ENCODE results near the gene ZC2HC1C. TPM values are rescaled to one million over a fixed set of nuclear protein-coding genes. Genes with fewer than 3 reads are reported as not detected.

ZC2HC1C gene
- total RNA-seq, 1 experiment from 2014 or later: 1.4 TPM

DNA sequence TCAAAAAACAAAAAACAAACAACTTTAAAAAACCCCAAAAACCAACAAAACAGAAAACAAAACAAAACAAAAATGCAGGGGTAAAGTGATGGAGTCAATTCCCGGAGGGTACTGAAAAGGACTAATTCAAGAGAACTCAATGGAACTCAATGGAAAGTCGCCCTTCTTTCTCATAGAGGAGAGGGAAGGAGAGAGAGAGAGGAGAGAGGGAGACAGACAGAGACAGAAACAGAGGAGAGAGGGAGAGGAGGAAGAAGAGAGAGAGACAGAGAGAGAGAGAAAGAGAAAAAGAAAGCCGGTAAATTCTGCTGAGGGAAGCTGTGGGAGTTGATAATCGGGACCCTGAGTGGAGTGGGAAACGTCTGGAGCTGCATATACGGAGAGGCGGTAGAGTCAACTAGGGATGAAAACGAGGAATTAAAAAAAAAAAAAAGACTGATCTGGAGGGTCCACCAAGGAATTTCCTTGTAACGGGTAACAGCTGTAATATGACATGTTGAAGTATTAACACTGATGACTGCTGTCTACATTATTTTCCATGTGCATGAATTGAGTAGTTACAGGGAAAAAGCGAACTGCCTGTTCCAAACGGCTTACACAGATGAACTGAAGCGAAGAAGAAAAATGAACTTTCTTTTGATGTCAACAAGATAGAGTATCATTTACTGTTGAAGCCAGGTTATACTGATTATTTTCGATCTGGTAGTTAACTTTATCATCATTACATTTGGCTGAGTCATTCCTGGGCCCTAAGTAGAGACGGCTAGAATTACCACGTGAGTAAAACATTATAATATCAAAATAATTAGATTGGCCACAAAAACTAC, 934 bp upstream of the ZC2HC1C start:
- Histone ChIP-seq H3K79me1 (ENCODE audit: insufficient read depth, low read depth, low read length, poor library complexity, severe bottlenecking) (no peaks in the 10 kb centered on the region), H4K5ac (ENCODE audit: insufficient read length, low read depth, low read length) (no peak overlapping the region), H3K4me1 (ENCODE audit: insufficient read depth, low read length) (peaks cover 2% of the 10 kb centered on the region; the same call in 1 of the 2 replicates), H3K27ac (ENCODE audit: insufficient read length, low read depth, low read length) (peak overlapping the region; percentile 26), H3K23me2 (ENCODE audit: insufficient read length, low read depth, low read length, poor library complexity, severe bottlenecking) (peaks cover 11% of the 10 kb centered on the region), H3K4ac (ENCODE audit: low read depth, low read length) (no peak overlapping the region), H3K4me2 (ENCODE audit: insufficient read depth, insufficient read length, low read length) (peak overlapping the region; percentile 96), H2BK15ac (ENCODE audit: low read depth, low read length) (no peak overlapping the region), H3K9me3 (ENCODE audit: control insufficient read depth, low read depth, low read length) (no peaks in the 10 kb centered on the region), H4K91ac (ENCODE audit: insufficient read length, low read depth, low read length) (no peak overlapping the region), H3K9ac (ENCODE audit: extremely low read depth, insufficient read length, low read length) (peak overlapping the region; percentile 92), H3K27me3 (ENCODE audit: insufficient read depth, low read length) (no peaks in the 10 kb centered on the region), H4K20me1 (ENCODE audit: control insufficient read depth, insufficient read depth, insufficient read length) (no peaks in the 10 kb centered on the region), H2BK120ac (ENCODE audit: low read depth, low read length, poor library complexity, severe bottlenecking) (peak overlapping the region; percentile 84), H2BK5ac (ENCODE audit: insufficient read length, low read length) (no peak overlapping the region), H3K79me2 (ENCODE audit: insufficient read depth, low read length) (no peaks in the 10 kb centered on the region; the same call in 1 of the 2 replicates), H3K56ac (ENCODE audit: insufficient read length, low read depth, low read length) (no peak overlapping the region), H2BK12ac (ENCODE audit: insufficient read length, low read depth, low read length) (no peak overlapping the region), H2AK5ac (ENCODE audit: insufficient read length, low read length) (no peak overlapping the region), H2AFZ (ENCODE audit: low read length) (no peak overlapping the region), H3T11ph (ENCODE audit: low read length) (no peak overlapping the region), H4K8ac (replicated peaks; ENCODE audit: insufficient read length, low read depth, low read length) (no peak overlapping the region), H3K18ac (ENCODE audit: insufficient read length, low read depth, low read length) (peak overlapping the region; percentile 27), H3K14ac (ENCODE audit: insufficient read depth, low read length) (peak overlapping the region; percentile 85; the same call in 1 of the 2 replicates), H3K23ac (ENCODE audit: insufficient read length, low read depth, low read length) (no peak overlapping the region), H2BK20ac (ENCODE audit: low read depth, low read length, poor library complexity, severe bottlenecking) (no peak overlapping the region)
- Mint-ChIP-seq H3K36me3 (ENCODE audit: insufficient read depth in 1 of 3, low read depth in 3 of 3) (no peaks in the 10 kb centered on the region), H3K4me1 (peaks cover 12 to 14% of the 10 kb centered on the region in 2 experiments), H3K4me3 (no peak overlapping the region), H3K9me3 (no peaks in the 10 kb centered on the region), H3K27ac (no peak overlapping the region), H3K27me3 (ENCODE audit: low read depth) (no peaks in the 10 kb centered on the region; the same call in 1 of the 2 replicates)
- WGBS (ENCODE audit: extremely low coverage, insufficient read length, low lambda C conversion rate): no CpG with 5 or more reads among the region's 15 CpGs
- DNase-seq: no peak
- TF ChIP-seq, protein P1, sequence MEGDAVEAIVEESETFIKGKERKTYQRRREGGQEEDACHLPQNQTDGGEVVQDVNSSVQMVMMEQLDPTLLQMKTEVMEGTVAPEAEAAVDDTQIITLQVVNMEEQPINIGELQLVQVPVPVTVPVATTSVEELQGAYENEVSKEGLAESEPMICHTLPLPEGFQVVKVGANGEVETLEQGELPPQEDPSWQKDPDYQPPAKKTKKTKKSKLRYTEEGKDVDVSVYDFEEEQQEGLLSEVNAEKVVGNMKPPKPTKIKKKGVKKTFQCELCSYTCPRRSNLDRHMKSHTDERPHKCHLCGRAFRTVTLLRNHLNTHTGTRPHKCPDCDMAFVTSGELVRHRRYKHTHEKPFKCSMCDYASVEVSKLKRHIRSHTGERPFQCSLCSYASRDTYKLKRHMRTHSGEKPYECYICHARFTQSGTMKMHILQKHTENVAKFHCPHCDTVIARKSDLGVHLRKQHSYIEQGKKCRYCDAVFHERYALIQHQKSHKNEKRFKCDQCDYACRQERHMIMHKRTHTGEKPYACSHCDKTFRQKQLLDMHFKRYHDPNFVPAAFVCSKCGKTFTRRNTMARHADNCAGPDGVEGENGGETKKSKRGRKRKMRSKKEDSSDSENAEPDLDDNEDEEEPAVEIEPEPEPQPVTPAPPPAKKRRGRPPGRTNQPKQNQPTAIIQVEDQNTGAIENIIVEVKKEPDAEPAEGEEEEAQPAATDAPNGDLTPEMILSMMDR (conservative IDR thresholded peaks at IDR 0.05): no peak
